K562 (cell line): ENCODE data around the gene YBEY. TPM values are rescaled to one million over a fixed set of nuclear protein-coding genes. Genes with fewer than 3 reads are reported as not detected.
A peak's percentile ranks its signal among the peaks of the same experiment; 100 is the strongest.

Source experiments
- ATAC-seq: fragments of 200-7000 bp; cut with Tn5 transposase; 3 replicates; pipeline ENCODE4 v1.9.1; 2020; ENCODE audit warnings: moderate library complexity
- BruUV-seq: library from RNA; stranded (reverse); fragments of 400-500 nt; replicated peaks from 2 replicates; lab custom pipeline; 2021; lab: Mats Ljungman, UMichigan
- CTCF ChIA-PET: fragments of 300-600 bp; formaldehyde crosslinking; extraction: SDS; loops from one replicate; lab custom pipeline; 2021; ENCODE audit warnings: low intra/inter-chr PET ratio; lab: Yijun Ruan, JAX
- POLR2A ChIA-PET: fragments of 300-600, 350-650 bp; sonication (Branson Sonifier 250); formaldehyde crosslinking; extraction: SDS; loops from one replicate; lab custom pipeline; 2021; ENCODE audit warnings: antibody characterized with exemption, inconsistent platforms; lab: Yijun Ruan, JAX
- DNase-seq, 4 experiments: peaks; one replicate each; pipeline versions ENCODE4 v3.0.0 to v3.0.0-alpha.2; 2011 to 2018; ENCODE audit warnings: low spot score in 3 of 4, mixed read lengths in 3 of 4; ENCODE audit errors: extremely low read depth in 1 of 4
- FAIRE-seq: peaks from 2 replicates; lab custom pipeline; 2011; peaks lifted over from hg19 to GRCh38; lab: Jason Lieb, UNC
- H2AFZ ChIP-seq: 2 replicates; pipeline ENCODE4 v1.6.0; 2011; ENCODE audit warnings: low read depth, low read length, control low read depth, inconsistent platforms
- H3K27ac ChIP-seq: fragments of 200-600 bp; 3 replicates; pipeline ENCODE4 v1.8.0; 2011; ENCODE audit warnings: low read depth, mild to moderate bottlenecking, control low read depth, inconsistent platforms, low read length, moderate library complexity, mixed read lengths; ENCODE audit errors: extremely low read depth
- H3K27me3 ChIP-seq, 2 experiments: fragments of 300-600 bp in 1 of 2; 2 replicates in 1 of 2; 3 replicates in 1 of 2; pipeline versions ENCODE4 v1.6.0 to v1.8.0; 2011; ENCODE audit warnings: inconsistent platforms in 2 of 2, low read length in 2 of 2, mild to moderate bottlenecking in 1 of 2, mixed read lengths in 1 of 2, moderate library complexity in 1 of 2; ENCODE audit not compliant: control insufficient read depth in 2 of 2, insufficient read depth in 2 of 2
- H3K36me3 ChIP-seq: fragments of 300-600 bp; 3 replicates; pipeline ENCODE4 v1.8.0; 2011; ENCODE audit warnings: mild to moderate bottlenecking, low read length, inconsistent platforms; ENCODE audit not compliant: control insufficient read depth, insufficient read depth
- H3K4me1 ChIP-seq, 2 experiments: fragments of 200-600 bp in 1 of 2; replicated peaks in 1 of 2; 2 replicates in 1 of 2; 3 replicates in 1 of 2; pipeline versions ENCODE4 v1.5.1 to v1.8.0; 2011; ENCODE audit warnings: inconsistent platforms in 2 of 2, low read length in 2 of 2, mild to moderate bottlenecking in 1 of 2, mixed read lengths in 1 of 2, moderate library complexity in 1 of 2; ENCODE audit not compliant: control insufficient read depth in 2 of 2, insufficient read depth in 2 of 2
- H3K4me2 ChIP-seq: 2 replicates; pipeline ENCODE4 v1.6.1; 2011; ENCODE audit warnings: low read length, control low read depth, inconsistent platforms, mixed read lengths; ENCODE audit not compliant: insufficient read depth
- H3K4me3 ChIP-seq: fragments of 200-600 bp; sonication (generic), shearing (Covaris generic); 2 replicates; pipeline ENCODE4 v1.5.1; 2016; ENCODE audit warnings: control low read depth, inconsistent platforms
- H3K79me2 ChIP-seq: fragments of 200-600 bp; 3 replicates; pipeline ENCODE4 v1.8.0; 2011; ENCODE audit warnings: low read length, inconsistent platforms; ENCODE audit not compliant: control insufficient read depth, insufficient read depth
- H3K9ac ChIP-seq, 2 experiments: 2 replicates each; pipeline versions ENCODE4 v1.6.0 to v1.6.1; 2011; ENCODE audit warnings: low read depth in 2 of 2, low read length in 2 of 2, control low read depth in 1 of 2, inconsistent platforms in 1 of 2, mild to moderate bottlenecking in 1 of 2, mixed read lengths in 1 of 2; ENCODE audit not compliant: insufficient read depth in 1 of 2
- H3K9me1 ChIP-seq: one replicate; pipeline ENCODE4 v1.6.0; 2011; ENCODE audit warnings: inconsistent platforms, mild to moderate bottlenecking, low read length, moderate library complexity; ENCODE audit not compliant: control insufficient read depth, insufficient read depth
- H3K9me3 ChIP-seq: replicated peaks from 2 replicates; pipeline ENCODE4 v1.5.1; 2011; ENCODE audit warnings: low read depth, low read length, inconsistent platforms; ENCODE audit not compliant: control insufficient read depth, insufficient read depth
- H4K20me1 ChIP-seq: replicated peaks from 2 replicates; pipeline ENCODE4 v1.6.1; 2011; ENCODE audit warnings: low read length, inconsistent platforms, mixed read lengths; ENCODE audit not compliant: control insufficient read depth, insufficient read depth
- CBX8 ChIP-seq: fragments of 200-600 bp; sonication (generic); IDR thresholded peaks from 2 replicates; pipeline ENCODE4 v1.6.1; 2012; ENCODE audit warnings: borderline replicate concordance, mixed run types, low read depth, mild to moderate bottlenecking, moderate library complexity, mixed read lengths, low read length, control low read depth, inconsistent platforms; ENCODE audit not compliant: poor library complexity, severe bottlenecking; ENCODE audit errors: extremely low read depth
- DDX20 ChIP-seq: fragments of 450-650 bp; IDR thresholded peaks from 2 replicates; pipeline ENCODE4 v1.6.1; 2016; ENCODE audit warnings: missing genetic modification characterization, low read depth, mild to moderate bottlenecking, missing compliant biosample characterization, moderate library complexity
- GABPB1 ChIP-seq: sonication (generic); formaldehyde crosslinking; IDR thresholded peaks from 2 replicates; pipeline ENCODE4 v1.8.0; 2022; ENCODE audit warnings: mild to moderate bottlenecking, missing genetic modification reagents
- HDAC1 ChIP-seq, 2 experiments: fragments of 450-650 bp; IDR thresholded peaks; 2 replicates each; pipeline ENCODE4 v1.6.1; 2016 to 2017; ENCODE audit warnings: inconsistent platforms in 1 of 2, mild to moderate bottlenecking in 1 of 2, moderate library complexity in 1 of 2
- STAT5A ChIP-seq: IDR thresholded peaks from 2 replicates; pipeline ENCODE4 v1.6.1; 2012; ENCODE audit warnings: low read length, inconsistent platforms, borderline replicate concordance
- TAF15 ChIP-seq: fragments of 200-400 bp; formaldehyde crosslinking; IDR thresholded peaks from 2 replicates; pipeline ENCODE4 v1.6.1; 2017; ENCODE audit warnings: mild to moderate bottlenecking, low read depth, low read length, moderate library complexity
- TAF7 ChIP-seq: fragments of 450-650 bp; IDR thresholded peaks from 2 replicates; pipeline ENCODE4 v1.6.1; 2016; ENCODE audit warnings: missing genetic modification characterization, missing compliant biosample characterization
- TAL1 ChIP-seq: fragments of 450-650 bp; IDR thresholded peaks from 2 replicates; pipeline ENCODE4 v1.6.1; 2016; ENCODE audit warnings: mild to moderate bottlenecking
- TCF3 ChIP-seq: sonication (generic); formaldehyde crosslinking; IDR thresholded peaks from 2 replicates; pipeline ENCODE4 v1.4.0; 2020; ENCODE audit warnings: mild to moderate bottlenecking, missing genetic modification reagents
- TRIM24 ChIP-seq, 2 experiments: fragments of 450-650 bp; IDR thresholded peaks; 2 replicates each; pipeline ENCODE4 v1.6.1; 2016
- ZFP30 ChIP-seq: fragments of 250-450 bp; sonication (Bioruptor Pico); IDR thresholded peaks from 2 replicates; pipeline ENCODE4 v1.8.0; 2022; ENCODE audit warnings: moderate library complexity, mild to moderate bottlenecking, inconsistent platforms, borderline replicate concordance
- ZNF146 ChIP-seq: IDR thresholded peaks from one replicate; pipeline ENCODE4 v1.6.1; 2018; ENCODE audit warnings: missing compliant biosample characterization; ENCODE audit not compliant: unreplicated experiment
- ZNF398 ChIP-seq: fragments of 250-450 bp; sonication (Bioruptor Pico); IDR thresholded peaks from 2 replicates; pipeline ENCODE4 v1.8.0; 2021; ENCODE audit warnings: moderate library complexity, mild to moderate bottlenecking, inconsistent platforms
- ZNF589 ChIP-seq: fragments of 200-800 bp; sonication (Bioruptor generic); IDR thresholded peaks from 2 replicates; pipeline ENCODE4 v1.6.1; 2016; ENCODE audit warnings: low read depth, missing genetic modification characterization, missing compliant biosample characterization
- WGBS: fragments of 100-300 bp; shearing (Covaris generic); methylation state at CpG from one replicate; pipeline ENCODE4 v1.1.6; 2016; ENCODE audit warnings: low coverage, mixed read lengths; ENCODE audit not compliant: insufficient coverage; ENCODE audit errors: missing lambda C conversion rate; 5-methylcytosine and 5-hydroxymethylcytosine counted together
- in situ Hi-C: fragments of 300-500 bp; cut with MboI; formaldehyde crosslinking; loops from 4 replicates; pipeline ENCODE4 v1.15.0; 2018; ENCODE audit warnings: inconsistent platforms, mixed read lengths
- intact Hi-C: fragments of 100-400 bp; cut with micrococcal nuclease; formaldehyde crosslinking; loops from 2 replicates; pipeline ENCODE4 v1.14.2; 2022
- polyA plus RNA-seq, 8 experiments: library from polyadenylated mRNA; depleted of rRNA in 4 of 8; stranded (reverse) in 5 of 8; unstranded in 3 of 8; fragments of >200 nt; fragmentation: Nextera tagmentation in 2 of 8; fragmentation: Illumina TruSeq in 1 of 8; extraction: Ambion mirVana in 2 of 8; extraction: Trizol in 1 of 8; gene quantifications; 2 replicates each; pipeline versions ENCODE4 v1.2.1 to v1.2.3, GENCODE V29; 2011 to 2014; ENCODE audit warnings: inconsistent platforms in 1 of 8, missing spikeins in 1 of 8
- total RNA-seq, 7 experiments: library from RNA; depleted of rRNA in 6 of 7; stranded (reverse); fragments of >200 nt in 6 of 7; fragmentation: Illumina TruSeq in 2 of 7; extraction: Trizol in 2 of 7; gene quantifications; 2 replicates each; pipeline versions ENCODE4 v1.2.1 to v1.2.3, GENCODE V29; 2011 to 2021; ENCODE audit warnings: low replicate concordance in 1 of 7

YBEY gene
- total and polyA plus RNA-seq, 9 of the 15 experiments (the other 6 are each of a cell fraction or from before 2014, with no cell fraction given) = 6.4 to 28.0 (median 12.4) TPM

- no peak for TF ChIP-seq TAF15
- TF ChIP-seq ZNF398 (CRISPR knock-in tag) = no peak
- 0 out of 4 replicates have a peak, but pooled peaks of 1 of the 2 experiments have one; percentile 12 for TF ChIP-seq TRIM24 (IDR thresholded peaks at IDR 0.05)
- 0 out of 2 replicates have a peak, but pooled peaks have one; percentile 18 for TF ChIP-seq STAT5A
- TF ChIP-seq DDX20 = no peak
- peak; percentile 46; the same call in 1 of the 2 replicates for TF ChIP-seq TAL1
- TF ChIP-seq TCF3 = peak; percentile 75
Observed at GRCh38 chr21:46307625-46308024, 21.5 kb downstream of the YBEY start (continued).

- POLR2A ChIA-PET = interaction anchor here (1.0 kb wide), 1 partner anchor 15 kb away, joined by 3 read pairs; no protein-coding TSS in a partner anchor
- intact Hi-C loops (no loop called here), in situ Hi-C loops (no loop called here)
- FAIRE-seq (no peak), DNase-seq (no peak), ATAC-seq (no peak)
- Histone ChIP-seq H3K36me3 (peaks cover 59% of the 10 kb centered on the region), H3K4me3 (no peak overlapping the region), H3K9me3 (no peaks in the 10 kb centered on the region), H3K4me2 (no peak overlapping the region), H2AFZ (no peak overlapping the region), H3K27me3 (no peaks in the 10 kb centered on the region), H4K20me1 (no peaks in the 10 kb centered on the region), H3K79me2 (no peaks in the 10 kb centered on the region), H3K27ac (no peak overlapping the region), H3K4me1 (0 out of 5 replicates have a peak, but pooled peaks cover 0 to 3% of the 10 kb centered on the region in 2 experiments), H3K9me1 (no peaks in the 10 kb centered on the region), H3K9ac (no peak overlapping the region)
- CTCF ChIA-PET = no interaction called here
- WGBS = 92% methylated on average over 2 of the region's 2 CpGs
- BruUV-seq = no TSS peak
- TF ChIP-seq ZNF146 (CRISPR knock-in tag) (no peak), GABPB1 (CRISPR knock-in tag) (no peak), ZFP30 (CRISPR knock-in tag) (no peak), CBX8 (no peak), TAF7 (tag) (no peak), ZNF589 (CRISPR knock-in tag) (no peak), HDAC1 (IDR thresholded peaks at IDR 0.05) (no peak)
Observed at GRCh38 chr21:46308431-46308830, 22.3 kb downstream of the YBEY start.
